SK-N-SH treated with all-trans-retinoic acid at 6 μM for 48 hours (cell line): ENCODE measurements around the gene PACS1.

Experiments used
- PPARA ChIP-seq: fragments of 250-450 bp; sonication (Bioruptor Pico); IDR thresholded peaks from 2 replicates; pipeline ENCODE4 v1.5.0; 2020; ENCODE audit warnings: mild to moderate bottlenecking, borderline replicate concordance
- ZC3H10 ChIP-seq: fragments of 250-450 bp; sonication (Bioruptor Pico); IDR thresholded peaks from 2 replicates; pipeline ENCODE4 v1.5.1; 2021; ENCODE audit warnings: mild to moderate bottlenecking, moderate library complexity
- ZFP30 ChIP-seq: fragments of 450-650 bp; formaldehyde crosslinking; IDR thresholded peaks from 2 replicates; pipeline ENCODE4 v1.5.0; 2022; ENCODE audit warnings: mild to moderate bottlenecking, moderate library complexity

DNA sequence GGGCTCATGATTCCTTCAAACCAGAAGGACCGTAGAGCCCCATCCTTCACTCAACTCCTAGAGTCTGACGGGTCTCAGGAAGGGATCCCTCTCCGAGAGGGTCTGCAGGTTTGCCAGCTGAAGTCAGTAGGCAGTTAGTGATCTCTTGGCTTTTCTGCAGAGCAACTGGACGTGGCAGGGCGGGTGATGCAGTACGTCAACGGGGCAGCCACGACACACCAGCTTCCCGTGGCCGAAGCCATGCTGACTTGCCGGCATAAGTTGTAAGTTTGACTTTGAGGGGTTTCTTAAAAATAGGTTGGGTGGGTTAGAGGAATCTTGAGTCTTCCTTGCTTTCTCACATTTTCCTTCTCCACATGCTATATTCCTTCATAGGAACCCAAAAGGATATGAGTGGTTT, 165.1 kb downstream of the PACS1 start:
- no peak for TF ChIP-seq ZC3H10 (CRISPR knock-in tag)
- TF ChIP-seq PPARA (CRISPR knock-in tag), result no peak
- TF ChIP-seq ZFP30, result no peak
